Astrocyte of the cerebellum (primary cell): ENCODE results near the gene HESX1.

ENCODE experiments used
- DNase-seq: peaks from one replicate; pipeline ENCODE4 v3.0.0-alpha.2; 2011; ENCODE audit warnings: low read depth
- H3K4me3 ChIP-seq: 2 replicates; pipeline ENCODE4 v1.5.1; 2011; ENCODE audit warnings: mild to moderate bottlenecking, low read depth, low read length, moderate library complexity
- in situ Hi-C: cut with HindIII; loops from 2 replicates; pipeline ENCODE4 v1.10.0; 2017; ENCODE audit warnings: low sequenced_read_pairs
- TF ChIP-seq, protein P1 (sequence below): IDR thresholded peaks from 2 replicates; pipeline ENCODE4 v1.5.1; 2012; ENCODE audit warnings: low read length, low read depth, moderate library complexity, mild to moderate bottlenecking; ENCODE audit errors: missing control alignments

HESX1 gene

GRCh38 chr3:57227204-57227929, 27.6 kb upstream of the HESX1 start, which contains the start of gene APPL1:
APPL1 (plus strand) TSS chr3:57227729; CDS start chr3:57227884, 155 bp downstream.
- peak; percentile 70 for DNase-seq
- peak within 1 kb of the TSS; percentile 57 for H3K4me3 ChIP-seq
- TF ChIP-seq, protein P1, sequence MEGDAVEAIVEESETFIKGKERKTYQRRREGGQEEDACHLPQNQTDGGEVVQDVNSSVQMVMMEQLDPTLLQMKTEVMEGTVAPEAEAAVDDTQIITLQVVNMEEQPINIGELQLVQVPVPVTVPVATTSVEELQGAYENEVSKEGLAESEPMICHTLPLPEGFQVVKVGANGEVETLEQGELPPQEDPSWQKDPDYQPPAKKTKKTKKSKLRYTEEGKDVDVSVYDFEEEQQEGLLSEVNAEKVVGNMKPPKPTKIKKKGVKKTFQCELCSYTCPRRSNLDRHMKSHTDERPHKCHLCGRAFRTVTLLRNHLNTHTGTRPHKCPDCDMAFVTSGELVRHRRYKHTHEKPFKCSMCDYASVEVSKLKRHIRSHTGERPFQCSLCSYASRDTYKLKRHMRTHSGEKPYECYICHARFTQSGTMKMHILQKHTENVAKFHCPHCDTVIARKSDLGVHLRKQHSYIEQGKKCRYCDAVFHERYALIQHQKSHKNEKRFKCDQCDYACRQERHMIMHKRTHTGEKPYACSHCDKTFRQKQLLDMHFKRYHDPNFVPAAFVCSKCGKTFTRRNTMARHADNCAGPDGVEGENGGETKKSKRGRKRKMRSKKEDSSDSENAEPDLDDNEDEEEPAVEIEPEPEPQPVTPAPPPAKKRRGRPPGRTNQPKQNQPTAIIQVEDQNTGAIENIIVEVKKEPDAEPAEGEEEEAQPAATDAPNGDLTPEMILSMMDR, result no peak
- in situ Hi-C loops, result no loop called here

- TF ChIP-seq, protein P1, result no peak
- in situ Hi-C loops, result no loop called here
- no peak for DNase-seq
- H3K4me3 ChIP-seq, result no peak overlapping the region
Observed at GRCh38 chr3:57226176-57226575, 26.4 kb upstream of the HESX1 start.

DNA sequence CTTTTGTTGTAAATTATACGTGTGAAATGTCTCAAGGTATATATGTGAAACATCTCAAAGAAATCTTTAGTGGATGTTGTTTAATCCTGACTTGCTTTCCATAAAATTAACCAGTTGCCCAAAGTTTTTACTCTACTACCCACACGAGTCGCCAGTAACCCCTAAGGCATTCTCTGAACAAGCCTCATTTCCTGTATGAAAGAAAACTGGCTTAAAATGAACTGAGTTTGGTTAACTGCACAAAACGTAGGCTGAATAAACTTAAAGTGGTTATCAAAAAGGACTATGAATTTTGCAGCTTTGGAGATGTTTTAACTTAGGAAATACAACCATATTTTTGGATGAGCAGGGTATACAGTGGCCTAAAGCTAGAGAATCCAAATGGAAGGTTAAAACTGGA, 25.1 kb upstream of the HESX1 start:
- H3K4me3 ChIP-seq, result no peak overlapping the region
- TF ChIP-seq, protein P1, result no peak
- no peak for DNase-seq
- in situ Hi-C loops, result no loop called here

GRCh38 chr3:57221883-57222282, 22.1 kb upstream of the HESX1 start:
- TF ChIP-seq, protein P1, result peak; percentile 28
- no peak for DNase-seq
- in situ Hi-C loops, result no loop called here
- H3K4me3 ChIP-seq, result no peak overlapping the region

- DNase-seq, result no peak
- no peak overlapping the region for H3K4me3 ChIP-seq
- in situ Hi-C loops, result no loop called here
- TF ChIP-seq, protein P1, result no peak
Observed at GRCh38 chr3:57206423-57206822, 6.6 kb upstream of the HESX1 start.

GRCh38 chr3:57194641-57195040, 5.1 kb downstream of the HESX1 start:
- TF ChIP-seq, protein P1, result no peak
- H3K4me3 ChIP-seq, result no peak overlapping the region
- DNase-seq, result no peak
- in situ Hi-C loops, result no loop called here

- no peak overlapping the region for H3K4me3 ChIP-seq
- no peak for DNase-seq
- TF ChIP-seq, protein P1, result no peak
- in situ Hi-C loops, result no loop called here
Observed at GRCh38 chr3:57192028-57192427, 7.8 kb downstream of the HESX1 start.
